HepG2 (cell line): ENCODE measurements around the gene RAB3GAP1.

Experiments
- POLR2AphosphoS5 ChIP-seq: IDR thresholded peaks from 2 replicates; pipeline ENCODE4 v1.6.1; 2012; ENCODE audit warnings: low read depth, low read length
- TAF1 ChIP-seq: sonication (generic); formaldehyde crosslinking; IDR thresholded peaks from 2 replicates; pipeline ENCODE4 v1.4.0; 2020; ENCODE audit warnings: missing genetic modification reagents
- TF ChIP-seq, protein P1 (sequence below): sonication (generic); formaldehyde crosslinking; IDR thresholded peaks from 2 replicates; pipeline ENCODE4 v1.5.0; 2020; ENCODE audit warnings: mild to moderate bottlenecking, missing genetic modification reagents, moderate library complexity

DNA sequence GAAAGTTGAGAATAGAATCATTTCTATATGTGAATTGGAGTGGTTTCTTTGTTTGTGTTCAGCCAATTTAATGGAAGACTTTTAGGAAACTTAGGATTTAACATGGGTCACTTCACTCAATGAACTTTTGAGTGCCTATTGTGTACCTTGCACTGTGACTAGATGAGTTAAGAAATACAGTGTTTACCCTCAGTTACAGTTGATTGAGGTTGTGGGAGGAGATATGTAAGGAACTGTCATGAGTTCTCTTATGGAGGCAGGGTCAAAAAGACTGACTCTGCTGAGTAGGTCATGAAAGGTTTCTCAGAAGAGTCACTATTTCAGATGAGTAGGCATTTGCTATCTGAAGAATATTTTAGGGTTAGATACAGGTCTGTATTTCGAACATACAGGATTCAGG, 98.6 kb downstream of the RAB3GAP1 start:
- TF ChIP-seq, protein P1, sequence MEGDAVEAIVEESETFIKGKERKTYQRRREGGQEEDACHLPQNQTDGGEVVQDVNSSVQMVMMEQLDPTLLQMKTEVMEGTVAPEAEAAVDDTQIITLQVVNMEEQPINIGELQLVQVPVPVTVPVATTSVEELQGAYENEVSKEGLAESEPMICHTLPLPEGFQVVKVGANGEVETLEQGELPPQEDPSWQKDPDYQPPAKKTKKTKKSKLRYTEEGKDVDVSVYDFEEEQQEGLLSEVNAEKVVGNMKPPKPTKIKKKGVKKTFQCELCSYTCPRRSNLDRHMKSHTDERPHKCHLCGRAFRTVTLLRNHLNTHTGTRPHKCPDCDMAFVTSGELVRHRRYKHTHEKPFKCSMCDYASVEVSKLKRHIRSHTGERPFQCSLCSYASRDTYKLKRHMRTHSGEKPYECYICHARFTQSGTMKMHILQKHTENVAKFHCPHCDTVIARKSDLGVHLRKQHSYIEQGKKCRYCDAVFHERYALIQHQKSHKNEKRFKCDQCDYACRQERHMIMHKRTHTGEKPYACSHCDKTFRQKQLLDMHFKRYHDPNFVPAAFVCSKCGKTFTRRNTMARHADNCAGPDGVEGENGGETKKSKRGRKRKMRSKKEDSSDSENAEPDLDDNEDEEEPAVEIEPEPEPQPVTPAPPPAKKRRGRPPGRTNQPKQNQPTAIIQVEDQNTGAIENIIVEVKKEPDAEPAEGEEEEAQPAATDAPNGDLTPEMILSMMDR (CRISPR knock-in tag) = no peak
- no peak for TF ChIP-seq TAF1
- TF ChIP-seq POLR2AphosphoS5 = no peak
